HEK293T (cell line): ENCODE measurements around the gene FOXI3.
"Not testable (repeated sequence)": the region's sequence is repeated elsewhere in the genome, so short reads cannot be mapped to it uniquely, and the experiment has no call there.

Source experiments
- CTCF ChIA-PET: fragments of 350-600 bp; formaldehyde crosslinking; extraction: SDS; loops from one replicate; lab custom pipeline; 2021; ENCODE audit warnings: antibody characterized with exemption, inconsistent platforms; lab: Yijun Ruan, JAX
- POLR2A ChIA-PET: fragments of 350-600 bp; formaldehyde crosslinking; extraction: SDS; loops from one replicate; lab custom pipeline; 2020; ENCODE audit warnings: antibody characterized with exemption, inconsistent platforms; lab: Yijun Ruan, JAX
- DNase-seq: peaks from one replicate; pipeline ENCODE4 v3.0.0; 2012; ENCODE audit warnings: mixed read lengths; ENCODE audit errors: extremely low spot score
- ARNT ChIP-seq: fragments of 450-650 bp; IDR thresholded peaks from 2 replicates; pipeline ENCODE4 v1.6.1; 2017; ENCODE audit warnings: mild to moderate bottlenecking
- BHLHE40 ChIP-seq: fragments of 450-650 bp; IDR thresholded peaks from 2 replicates; pipeline ENCODE4 v1.6.1; 2016; ENCODE audit warnings: mild to moderate bottlenecking, moderate library complexity, borderline replicate concordance
- CTBP1 ChIP-seq: fragments of 450-650 bp; IDR thresholded peaks from 2 replicates; pipeline ENCODE4 v1.6.1; 2016; ENCODE audit warnings: borderline replicate concordance
- ELF4 ChIP-seq: fragments of 450-650 bp; IDR thresholded peaks from 2 replicates; pipeline ENCODE4 v1.6.1; 2017; ENCODE audit warnings: antibody characterized with exemption
- FOXA1 ChIP-seq: fragments of 450-650 bp; IDR thresholded peaks from 2 replicates; pipeline ENCODE4 v1.6.1; 2016; ENCODE audit warnings: mild to moderate bottlenecking
- FOXK2 ChIP-seq: fragments of 450-650 bp; IDR thresholded peaks from 2 replicates; pipeline ENCODE4 v1.6.1; 2016; ENCODE audit warnings: mild to moderate bottlenecking
- FOXM1 ChIP-seq: fragments of 450-650 bp; IDR thresholded peaks from 2 replicates; pipeline ENCODE4 v1.6.1; 2017; ENCODE audit warnings: mild to moderate bottlenecking, borderline replicate concordance
- HDGF ChIP-seq: fragments of 450-650 bp; IDR thresholded peaks from 2 replicates; pipeline ENCODE4 v1.6.1; 2017; ENCODE audit warnings: antibody characterized with exemption, borderline replicate concordance
- L3MBTL2 ChIP-seq: fragments of 450-650 bp; conservative IDR thresholded peaks from 2 replicates; pipeline ENCODE4 v1.6.1; 2016; ENCODE audit warnings: mild to moderate bottlenecking
- LEF1 ChIP-seq: fragments of 450-650 bp; IDR thresholded peaks from 2 replicates; pipeline ENCODE4 v1.6.1; 2017; ENCODE audit warnings: mild to moderate bottlenecking, borderline replicate concordance
- NFRKB ChIP-seq: fragments of 450-650 bp; IDR thresholded peaks from 2 replicates; pipeline ENCODE4 v1.6.1; 2016; ENCODE audit warnings: mild to moderate bottlenecking, moderate library complexity
- PKNOX1 ChIP-seq: fragments of 450-650 bp; IDR thresholded peaks from 2 replicates; pipeline ENCODE4 v1.6.1; 2016
- SP1 ChIP-seq: fragments of 450-650 bp; IDR thresholded peaks from 2 replicates; pipeline ENCODE4 v1.6.1; 2017
- SUZ12 ChIP-seq: fragments of 450-650 bp; IDR thresholded peaks from 2 replicates; pipeline ENCODE4 v1.6.1; 2016; ENCODE audit warnings: mild to moderate bottlenecking
- TARDBP ChIP-seq: fragments of 450-650 bp; IDR thresholded peaks from 2 replicates; pipeline ENCODE4 v1.6.1; 2016
- ZNF384 ChIP-seq: fragments of 450-650 bp; IDR thresholded peaks from 2 replicates; pipeline ENCODE4 v1.6.1; 2016

Gene FOXI3

DNA sequence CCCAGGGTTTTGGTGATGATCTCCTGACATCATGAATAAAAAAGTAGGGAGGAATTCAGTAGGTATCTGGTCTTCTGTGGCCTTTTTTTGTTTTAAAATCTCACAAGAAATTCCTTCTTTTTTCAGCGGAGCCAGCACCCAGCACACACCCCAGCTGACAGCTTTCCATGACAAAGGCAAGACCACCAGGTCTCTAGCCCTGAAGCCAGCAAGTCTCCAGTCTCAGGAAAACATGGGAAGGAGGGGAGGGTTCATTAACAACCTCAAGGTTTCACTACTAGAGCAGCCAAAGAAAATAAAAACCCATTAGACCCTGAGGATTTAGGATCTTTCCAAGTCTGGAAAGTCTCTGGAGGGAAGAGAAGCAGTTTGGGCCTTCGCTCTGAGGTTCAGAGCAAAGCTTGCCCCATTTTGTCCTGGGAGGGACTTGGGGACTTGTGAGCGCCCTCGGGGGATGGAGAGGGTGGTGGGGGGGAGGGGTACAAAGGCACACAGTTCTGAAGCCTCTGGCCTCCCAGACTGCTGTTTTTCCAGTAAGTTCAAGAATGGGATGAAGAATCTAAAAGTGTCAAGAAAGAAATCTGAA is 9.0 kb downstream of the FOXI3 start:
- CTCF ChIA-PET = no interaction called here
- TF ChIP-seq NFRKB = no peak
- TF ChIP-seq LEF1 = no peak
- no peak for TF ChIP-seq FOXK2
- POLR2A ChIA-PET = no interaction called here
- no peak for DNase-seq

DNA sequence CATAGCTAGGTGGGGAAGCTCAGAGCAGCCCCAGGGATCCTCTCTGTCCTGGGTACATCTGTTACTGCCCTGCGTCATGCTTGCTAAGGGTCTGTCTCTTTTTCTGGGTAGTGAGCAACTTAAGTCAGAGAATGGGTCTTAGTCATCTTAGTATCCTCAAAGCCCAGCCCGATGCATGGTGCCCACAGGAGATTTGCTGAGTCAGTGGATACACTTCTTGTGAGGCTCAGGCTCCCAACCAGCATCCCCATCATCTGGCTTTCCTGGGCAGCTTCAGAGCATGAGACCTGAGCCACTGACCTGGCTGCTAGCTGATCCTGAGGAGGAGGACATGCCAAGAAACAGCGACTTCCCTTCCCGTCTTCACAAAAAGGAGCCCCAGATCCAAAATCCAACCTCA is 10.0 kb downstream of the FOXI3 start:
- ChIA-PET POLR2A (no interaction called here), CTCF (no interaction called here)

DNA sequence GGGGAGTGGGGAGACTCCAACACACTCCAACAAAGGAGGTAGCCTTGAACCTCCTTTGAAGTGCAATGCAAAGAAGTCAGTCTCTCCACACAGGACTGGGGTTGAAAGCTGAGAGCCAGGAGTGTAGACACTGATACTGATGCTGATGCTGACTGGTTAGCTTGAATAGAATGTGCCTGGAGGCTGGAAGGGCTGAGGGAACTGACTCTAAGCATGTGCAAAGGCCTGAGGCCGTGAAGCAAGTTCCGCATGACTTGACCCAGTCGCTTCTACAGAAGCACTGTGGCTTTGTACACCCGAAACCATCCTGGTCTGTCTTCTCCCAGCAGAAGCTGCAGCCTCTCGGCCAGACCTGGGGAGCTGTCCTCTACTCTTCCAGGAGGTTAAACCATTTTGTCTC is 10.4 kb downstream of the FOXI3 start:
- DNase-seq = no peak
- no peak for TF ChIP-seq PKNOX1
- no peak for TF ChIP-seq ELF4
- TF ChIP-seq SP1 = no peak
- TF ChIP-seq FOXK2 = no peak
- no peak for TF ChIP-seq CTBP1
- no peak for TF ChIP-seq SUZ12
- no peak for TF ChIP-seq ZNF384
- no peak for TF ChIP-seq TARDBP
- no peak for TF ChIP-seq L3MBTL2
- TF ChIP-seq NFRKB = no peak
- TF ChIP-seq ARNT = no peak
- TF ChIP-seq FOXA1 = no peak
- TF ChIP-seq HDGF = no peak
- no peak for TF ChIP-seq LEF1
- TF ChIP-seq FOXM1 = no peak
- no peak for TF ChIP-seq BHLHE40
- ChIA-PET CTCF (no interaction called here), POLR2A (no interaction called here)

More for the DNA sequence above, 10.0 kb downstream of the FOXI3 start:
- TF ChIP-seq L3MBTL2 = no peak
- no peak for DNase-seq

- CTCF ChIA-PET = no interaction called here
- TF ChIP-seq PKNOX1 (no peak), LEF1 (no peak), FOXA1 (no peak)
- DNase-seq = no peak
- POLR2A ChIA-PET = no interaction called here
These were observed 15.5 kb downstream of the FOXI3 start for GRCh38 chr2:88437010-88437409.

DNA sequence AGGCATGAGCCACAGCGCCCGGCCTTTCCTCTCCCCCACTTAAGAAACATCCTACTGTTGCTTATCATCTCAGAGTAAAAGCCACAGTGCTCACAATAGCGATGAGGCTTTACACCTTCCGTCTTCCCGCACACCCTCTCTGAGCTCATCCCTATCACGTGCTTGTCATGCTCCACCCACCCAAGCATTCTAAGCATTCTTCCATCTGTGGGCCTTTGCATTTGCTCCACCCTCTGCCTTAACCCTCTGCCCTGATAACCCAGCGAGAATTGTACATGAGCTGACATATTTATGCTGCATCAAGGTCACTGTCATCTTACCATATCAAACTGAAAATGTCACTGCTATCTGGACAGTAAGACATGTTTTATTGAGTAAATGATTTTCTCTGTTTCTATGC is 22.6 kb downstream of the FOXI3 start:
- DNase-seq = no peak
- CTCF ChIA-PET = no interaction called here
- POLR2A ChIA-PET = no interaction called here
- TF ChIP-seq FOXA1 (no peak), ZNF384 (no peak), TARDBP (no peak), ELF4 (no peak), L3MBTL2 (no peak), FOXK2 (no peak)

DNA sequence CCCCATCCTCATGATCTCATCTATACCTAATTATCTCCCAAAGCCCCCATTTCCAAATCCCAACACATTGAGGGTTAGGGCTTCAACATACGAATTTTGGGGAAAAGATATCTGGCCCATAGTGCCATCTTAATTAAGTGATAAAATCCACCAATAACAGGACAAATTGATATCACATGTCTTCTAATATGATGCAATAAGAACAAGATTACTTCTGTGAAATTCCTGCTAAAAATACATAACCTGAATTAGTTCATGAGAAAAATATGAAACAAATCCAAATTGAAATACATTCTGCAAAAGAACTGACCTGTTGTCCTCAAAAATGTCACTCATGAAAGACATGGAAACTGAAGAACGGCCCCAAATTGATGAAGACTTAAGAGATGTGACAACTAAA is 28.8 kb downstream of the FOXI3 start:
- TF ChIP-seq SUZ12 (no peak), SP1 (no peak), TARDBP (no peak), HDGF (no peak), LEF1 (no peak), FOXK2 (no peak), NFRKB (no peak), PKNOX1 (no peak)
- ChIA-PET CTCF (no interaction called here), POLR2A (no interaction called here)
- DNase-seq = no peak

DNA sequence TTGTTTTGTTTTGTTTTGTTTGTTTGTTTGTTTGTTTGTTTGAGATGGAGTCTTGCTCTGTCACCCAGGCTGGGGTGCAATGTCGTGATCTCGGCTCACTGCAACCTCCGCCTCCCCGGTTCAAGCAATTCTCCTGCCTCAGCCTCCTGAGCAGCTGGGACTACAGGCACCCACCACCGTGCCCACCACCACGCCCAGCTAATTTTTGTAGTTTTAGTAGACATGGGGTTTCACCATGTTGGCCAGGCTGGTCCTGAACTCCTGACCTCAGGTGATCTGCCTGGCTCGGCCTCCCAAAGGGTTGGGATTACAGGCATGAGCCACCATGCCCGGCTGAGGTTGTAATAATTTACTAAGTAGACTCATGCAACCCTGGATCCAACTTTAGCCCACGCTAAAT is 33.4 kb downstream of the FOXI3 start:
- CTCF ChIA-PET, POLR2A ChIA-PET, DNase-seq: not testable (repeated sequence)

DNA sequence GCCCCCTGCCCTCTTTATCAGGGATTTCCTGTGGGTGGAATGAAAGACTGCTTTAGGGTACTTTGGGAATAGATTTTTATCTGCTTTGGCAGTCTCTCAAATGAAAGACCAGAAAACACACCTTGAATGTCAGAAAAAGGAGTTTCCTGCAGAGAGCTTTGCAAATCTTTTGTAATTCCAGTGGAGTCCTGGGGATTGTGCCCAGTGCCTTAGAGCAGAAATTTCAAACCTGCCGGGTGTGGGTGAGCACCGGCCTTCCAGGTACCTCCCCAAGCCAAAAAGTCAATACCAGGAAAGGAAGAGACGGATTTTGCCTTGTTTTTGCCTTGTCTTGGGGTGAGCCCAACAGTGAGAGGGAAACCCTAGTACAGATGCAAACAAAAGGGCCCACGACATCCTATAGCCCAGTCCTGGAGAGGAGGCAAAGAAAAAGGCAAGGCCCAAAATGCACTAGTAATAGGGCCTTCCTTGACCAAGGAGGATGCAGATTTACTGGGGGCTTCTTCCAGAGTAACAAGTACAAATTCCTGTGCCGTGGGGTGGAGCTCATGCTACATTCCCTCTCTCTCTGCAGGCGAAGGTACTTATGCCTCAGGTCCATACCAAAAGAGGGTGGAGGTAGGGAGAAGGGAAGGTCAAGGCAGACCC is 36.4 kb downstream of the FOXI3 start:
- DNase-seq = no peak
- TF ChIP-seq NFRKB (no peak), TARDBP (no peak), SP1 (no peak), FOXA1 (no peak), BHLHE40 (no peak), L3MBTL2 (no peak), HDGF (no peak), ARNT (no peak), PKNOX1 (no peak)
- ChIA-PET CTCF (no interaction called here), POLR2A (no interaction called here)

GRCh38 chr2:88408870-88409269 is 43.6 kb downstream of the FOXI3 start:
- CTCF ChIA-PET, DNase-seq, POLR2A ChIA-PET: not testable (repeated sequence)
